GM12878 (cell line): ENCODE measurements around the gene MYO15B. TPM values are rescaled to one million over a fixed set of nuclear protein-coding genes. Genes with fewer than 3 reads are reported as not detected.
A peak's percentile ranks its signal among the peaks of the same experiment; 100 is the strongest.

ENCODE experiments used
- GATAD2B ChIP-seq: fragments of 450-650 bp; conservative IDR thresholded peaks from 2 replicates; pipeline ENCODE4 v1.6.1; 2017; ENCODE audit warnings: low read depth, mild to moderate bottlenecking, moderate library complexity
- HDGF ChIP-seq: fragments of 450-650 bp; IDR thresholded peaks from 2 replicates; pipeline ENCODE4 v1.6.1; 2016; ENCODE audit warnings: antibody characterized with exemption
- IKZF1 ChIP-seq: fragments of 450-650 bp; conservative IDR thresholded peaks from 2 replicates; pipeline ENCODE4 v1.6.1; 2017; ENCODE audit warnings: antibody characterized with exemption, mild to moderate bottlenecking
- MTA2 ChIP-seq: fragments of 450-650 bp; IDR thresholded peaks from 2 replicates; pipeline ENCODE4 v1.6.1; 2016; ENCODE audit warnings: low read depth, mild to moderate bottlenecking, moderate library complexity
- NFYB ChIP-seq: IDR thresholded peaks from 2 replicates; pipeline ENCODE4 v1.6.1; 2011; ENCODE audit warnings: low read depth, mild to moderate bottlenecking, low read length, improper control_type of control experiment, moderate library complexity; ENCODE audit not compliant: insufficient read depth
- RAD51 ChIP-seq: fragments of 450-650 bp; IDR thresholded peaks from 2 replicates; pipeline ENCODE4 v1.6.1; 2016; ENCODE audit warnings: moderate library complexity, mild to moderate bottlenecking, inconsistent platforms
- RB1 ChIP-seq: fragments of 450-650 bp; formaldehyde crosslinking; IDR thresholded peaks from 2 replicates; pipeline ENCODE4 v1.6.1; 2017; ENCODE audit warnings: mild to moderate bottlenecking, borderline replicate concordance
- RELA ChIP-seq: fragments of 450-650 bp; IDR thresholded peaks from 2 replicates; pipeline ENCODE4 v1.8.0; 2014; ENCODE audit warnings: borderline replicate concordance; ENCODE audit not compliant: partially characterized antibody
- SPI1 ChIP-seq: IDR thresholded peaks from 2 replicates; pipeline ENCODE4 v1.6.1; 2011; ENCODE audit warnings: low read depth, mild to moderate bottlenecking, low read length, moderate library complexity, borderline replicate concordance; ENCODE audit not compliant: insufficient read depth
- polyA plus RNA-seq, 11 experiments: library from polyadenylated mRNA; depleted of rRNA in 4 of 11; unstranded in 6 of 11; stranded (reverse) in 5 of 11; fragments of >200 nt; fragmentation: Nextera tagmentation in 4 of 11; fragmentation: Illumina TruSeq in 1 of 11; extraction: Ambion mirVana in 4 of 11; extraction: Trizol in 1 of 11; gene quantifications; 1 replicate in 1 of 11; 2 replicates in 10 of 11; pipeline versions ENCODE4 v1.2.1 to v1.2.3, GENCODE V29; 2011 to 2016; ENCODE audit warnings: inconsistent platforms in 2 of 11, missing spikeins in 2 of 11, low read depth in 1 of 11
- total RNA-seq, 4 experiments: library from RNA; depleted of rRNA in 3 of 4; stranded (reverse); fragments of >200 nt in 3 of 4; fragmentation: Illumina TruSeq in 1 of 4; extraction: Trizol in 1 of 4; gene quantifications; 2 replicates each; pipeline versions ENCODE4 v1.2.1 to v1.2.3, GENCODE V29; 2013 to 2021
- TF ChIP-seq, protein P1 (sequence below): fragments of 450-650 bp; IDR thresholded peaks from 2 replicates; pipeline ENCODE4 v1.6.1; 2017; ENCODE audit warnings: mild to moderate bottlenecking, moderate library complexity
- TF ChIP-seq, protein P2 (sequence below): fragments of 450-650 bp; conservative IDR thresholded peaks from 2 replicates; pipeline ENCODE4 v1.6.1; 2017; ENCODE audit warnings: mild to moderate bottlenecking, moderate library complexity
- TF ChIP-seq, protein P3 (sequence below): fragments of 450-650 bp; IDR thresholded peaks from 2 replicates; pipeline ENCODE4 v1.6.1; 2017; ENCODE audit warnings: mild to moderate bottlenecking, moderate library complexity

Gene MYO15B
- total and polyA plus RNA-seq, 10 of the 15 experiments (the other 5 are each of a cell fraction or from before 2014, with no cell fraction given), result 0.67 to 15.4 (median 2.3) TPM; not detected in 1

DNA sequence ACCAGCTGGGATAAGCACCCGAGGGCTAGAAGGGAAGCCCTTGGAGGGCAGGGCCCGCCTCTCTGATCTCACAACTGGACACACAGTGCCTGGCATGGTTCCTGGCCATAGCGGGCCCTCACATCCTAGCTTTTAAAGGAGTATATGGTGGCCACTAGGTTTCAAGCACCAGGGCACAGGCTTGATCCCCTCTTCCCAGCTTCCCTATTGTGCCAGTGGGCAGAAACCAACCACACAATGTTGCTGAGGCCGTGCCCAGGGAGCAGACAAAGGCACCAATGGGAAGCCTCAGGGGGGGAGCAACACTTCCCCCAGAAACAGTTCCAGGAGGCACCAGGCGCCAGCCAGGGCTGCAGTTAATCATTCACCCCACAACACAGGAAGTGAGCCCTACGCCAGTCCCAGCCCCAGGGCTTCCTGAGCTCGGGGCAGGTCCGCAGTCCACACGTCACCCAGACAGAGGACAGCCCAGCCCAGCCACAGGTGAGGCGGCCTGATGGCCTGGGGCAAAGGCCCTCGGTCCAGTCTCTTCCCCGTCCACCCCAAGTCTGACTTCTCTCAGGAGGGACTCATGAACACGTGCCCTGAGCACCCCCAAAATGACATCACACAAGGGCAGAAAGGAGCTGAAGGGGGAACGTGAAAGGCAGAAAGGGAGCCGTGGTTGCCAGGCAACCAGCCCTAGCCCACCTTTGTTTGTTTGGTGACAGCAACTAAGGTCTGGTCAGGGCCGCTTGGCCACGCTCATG, 58.5 kb downstream of the MYO15B start (continued):
- TF ChIP-seq RB1, result peak; percentile 60; the same call in 1 of the 2 replicates
- TF ChIP-seq HDGF, result peak; percentile 95; the same call in 1 of the 2 replicates
- TF ChIP-seq IKZF1, result peak; percentile 87
- TF ChIP-seq, protein P1, sequence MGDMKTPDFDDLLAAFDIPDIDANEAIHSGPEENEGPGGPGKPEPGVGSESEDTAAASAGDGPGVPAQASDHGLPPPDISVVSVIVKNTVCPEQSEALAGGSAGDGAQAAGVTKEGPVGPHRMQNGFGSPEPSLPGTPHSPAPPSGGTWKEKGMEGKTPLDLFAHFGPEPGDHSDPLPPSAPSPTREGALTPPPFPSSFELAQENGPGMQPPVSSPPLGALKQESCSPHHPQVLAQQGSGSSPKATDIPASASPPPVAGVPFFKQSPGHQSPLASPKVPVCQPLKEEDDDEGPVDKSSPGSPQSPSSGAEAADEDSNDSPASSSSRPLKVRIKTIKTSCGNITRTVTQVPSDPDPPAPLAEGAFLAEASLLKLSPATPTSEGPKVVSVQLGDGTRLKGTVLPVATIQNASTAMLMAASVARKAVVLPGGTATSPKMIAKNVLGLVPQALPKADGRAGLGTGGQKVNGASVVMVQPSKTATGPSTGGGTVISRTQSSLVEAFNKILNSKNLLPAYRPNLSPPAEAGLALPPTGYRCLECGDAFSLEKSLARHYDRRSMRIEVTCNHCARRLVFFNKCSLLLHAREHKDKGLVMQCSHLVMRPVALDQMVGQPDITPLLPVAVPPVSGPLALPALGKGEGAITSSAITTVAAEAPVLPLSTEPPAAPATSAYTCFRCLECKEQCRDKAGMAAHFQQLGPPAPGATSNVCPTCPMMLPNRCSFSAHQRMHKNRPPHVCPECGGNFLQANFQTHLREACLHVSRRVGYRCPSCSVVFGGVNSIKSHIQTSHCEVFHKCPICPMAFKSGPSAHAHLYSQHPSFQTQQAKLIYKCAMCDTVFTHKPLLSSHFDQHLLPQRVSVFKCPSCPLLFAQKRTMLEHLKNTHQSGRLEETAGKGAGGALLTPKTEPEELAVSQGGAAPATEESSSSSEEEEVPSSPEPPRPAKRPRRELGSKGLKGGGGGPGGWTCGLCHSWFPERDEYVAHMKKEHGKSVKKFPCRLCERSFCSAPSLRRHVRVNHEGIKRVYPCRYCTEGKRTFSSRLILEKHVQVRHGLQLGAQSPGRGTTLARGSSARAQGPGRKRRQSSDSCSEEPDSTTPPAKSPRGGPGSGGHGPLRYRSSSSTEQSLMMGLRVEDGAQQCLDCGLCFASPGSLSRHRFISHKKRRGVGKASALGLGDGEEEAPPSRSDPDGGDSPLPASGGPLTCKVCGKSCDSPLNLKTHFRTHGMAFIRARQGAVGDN, result peak; percentile 88
- TF ChIP-seq, protein P2, sequence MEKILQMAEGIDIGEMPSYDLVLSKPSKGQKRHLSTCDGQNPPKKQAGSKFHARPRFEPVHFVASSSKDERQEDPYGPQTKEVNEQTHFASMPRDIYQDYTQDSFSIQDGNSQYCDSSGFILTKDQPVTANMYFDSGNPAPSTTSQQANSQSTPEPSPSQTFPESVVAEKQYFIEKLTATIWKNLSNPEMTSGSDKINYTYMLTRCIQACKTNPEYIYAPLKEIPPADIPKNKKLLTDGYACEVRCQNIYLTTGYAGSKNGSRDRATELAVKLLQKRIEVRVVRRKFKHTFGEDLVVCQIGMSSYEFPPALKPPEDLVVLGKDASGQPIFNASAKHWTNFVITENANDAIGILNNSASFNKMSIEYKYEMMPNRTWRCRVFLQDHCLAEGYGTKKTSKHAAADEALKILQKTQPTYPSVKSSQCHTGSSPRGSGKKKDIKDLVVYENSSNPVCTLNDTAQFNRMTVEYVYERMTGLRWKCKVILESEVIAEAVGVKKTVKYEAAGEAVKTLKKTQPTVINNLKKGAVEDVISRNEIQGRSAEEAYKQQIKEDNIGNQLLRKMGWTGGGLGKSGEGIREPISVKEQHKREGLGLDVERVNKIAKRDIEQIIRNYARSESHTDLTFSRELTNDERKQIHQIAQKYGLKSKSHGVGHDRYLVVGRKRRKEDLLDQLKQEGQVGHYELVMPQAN, result 0 out of 2 replicates have a peak, but pooled peaks have one; percentile 28
- TF ChIP-seq NFYB, result peak; percentile 73
- TF ChIP-seq GATAD2B, result peak; percentile 64; the same call in 1 of the 2 replicates
- peak; percentile 50; the same call in 1 of the 2 replicates for TF ChIP-seq MTA2
- peak; percentile 47 for TF ChIP-seq RELA
- TF ChIP-seq RAD51, result peak; percentile 34; the same call in 1 of the 2 replicates
- peak; percentile 71; the same call in 1 of the 2 replicates for TF ChIP-seq SPI1
- TF ChIP-seq, protein P3, sequence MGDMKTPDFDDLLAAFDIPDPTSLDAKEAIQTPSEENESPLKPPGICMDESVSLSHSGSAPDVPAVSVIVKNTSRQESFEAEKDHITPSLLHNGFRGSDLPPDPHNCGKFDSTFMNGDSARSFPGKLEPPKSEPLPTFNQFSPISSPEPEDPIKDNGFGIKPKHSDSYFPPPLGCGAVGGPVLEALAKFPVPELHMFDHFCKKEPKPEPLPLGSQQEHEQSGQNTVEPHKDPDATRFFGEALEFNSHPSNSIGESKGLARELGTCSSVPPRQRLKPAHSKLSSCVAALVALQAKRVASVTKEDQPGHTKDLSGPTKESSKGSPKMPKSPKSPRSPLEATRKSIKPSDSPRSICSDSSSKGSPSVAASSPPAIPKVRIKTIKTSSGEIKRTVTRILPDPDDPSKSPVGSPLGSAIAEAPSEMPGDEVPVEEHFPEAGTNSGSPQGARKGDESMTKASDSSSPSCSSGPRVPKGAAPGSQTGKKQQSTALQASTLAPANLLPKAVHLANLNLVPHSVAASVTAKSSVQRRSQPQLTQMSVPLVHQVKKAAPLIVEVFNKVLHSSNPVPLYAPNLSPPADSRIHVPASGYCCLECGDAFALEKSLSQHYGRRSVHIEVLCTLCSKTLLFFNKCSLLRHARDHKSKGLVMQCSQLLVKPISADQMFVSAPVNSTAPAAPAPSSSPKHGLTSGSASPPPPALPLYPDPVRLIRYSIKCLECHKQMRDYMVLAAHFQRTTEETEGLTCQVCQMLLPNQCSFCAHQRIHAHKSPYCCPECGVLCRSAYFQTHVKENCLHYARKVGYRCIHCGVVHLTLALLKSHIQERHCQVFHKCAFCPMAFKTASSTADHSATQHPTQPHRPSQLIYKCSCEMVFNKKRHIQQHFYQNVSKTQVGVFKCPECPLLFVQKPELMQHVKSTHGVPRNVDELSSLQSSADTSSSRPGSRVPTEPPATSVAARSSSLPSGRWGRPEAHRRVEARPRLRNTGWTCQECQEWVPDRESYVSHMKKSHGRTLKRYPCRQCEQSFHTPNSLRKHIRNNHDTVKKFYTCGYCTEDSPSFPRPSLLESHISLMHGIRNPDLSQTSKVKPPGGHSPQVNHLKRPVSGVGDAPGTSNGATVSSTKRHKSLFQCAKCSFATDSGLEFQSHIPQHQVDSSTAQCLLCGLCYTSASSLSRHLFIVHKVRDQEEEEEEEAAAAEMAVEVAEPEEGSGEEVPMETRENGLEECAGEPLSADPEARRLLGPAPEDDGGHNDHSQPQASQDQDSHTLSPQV, result no peak
- TF ChIP-seq, all 136 proteins: peak for 27
